OCI-LY1 (cell line): ENCODE measurements around the gene BDKRB1.

Experiments
- EZH2 ChIP-seq: fragments of 200-600 bp; sonication (generic), shearing (Covaris generic); IDR thresholded peaks from 2 replicates; pipeline ENCODE4 v1.8.0; 2017; ENCODE audit warnings: borderline replicate concordance, mixed run types, mild to moderate bottlenecking, antibody characterized with exemption, low read length, moderate library complexity, mixed read lengths
- TF ChIP-seq, protein P1 (sequence below): fragments of 200-600 bp; sonication (generic), shearing (Covaris generic); IDR thresholded peaks from 2 replicates; pipeline ENCODE4 v1.5.1; 2017; ENCODE audit warnings: mild to moderate bottlenecking, antibody characterized with exemption, low read length, moderate library complexity, mixed read lengths

GRCh38 chr14:96268431-96269358 lies 12.7 kb downstream of the BDKRB1 start:
- TF ChIP-seq, protein P1, sequence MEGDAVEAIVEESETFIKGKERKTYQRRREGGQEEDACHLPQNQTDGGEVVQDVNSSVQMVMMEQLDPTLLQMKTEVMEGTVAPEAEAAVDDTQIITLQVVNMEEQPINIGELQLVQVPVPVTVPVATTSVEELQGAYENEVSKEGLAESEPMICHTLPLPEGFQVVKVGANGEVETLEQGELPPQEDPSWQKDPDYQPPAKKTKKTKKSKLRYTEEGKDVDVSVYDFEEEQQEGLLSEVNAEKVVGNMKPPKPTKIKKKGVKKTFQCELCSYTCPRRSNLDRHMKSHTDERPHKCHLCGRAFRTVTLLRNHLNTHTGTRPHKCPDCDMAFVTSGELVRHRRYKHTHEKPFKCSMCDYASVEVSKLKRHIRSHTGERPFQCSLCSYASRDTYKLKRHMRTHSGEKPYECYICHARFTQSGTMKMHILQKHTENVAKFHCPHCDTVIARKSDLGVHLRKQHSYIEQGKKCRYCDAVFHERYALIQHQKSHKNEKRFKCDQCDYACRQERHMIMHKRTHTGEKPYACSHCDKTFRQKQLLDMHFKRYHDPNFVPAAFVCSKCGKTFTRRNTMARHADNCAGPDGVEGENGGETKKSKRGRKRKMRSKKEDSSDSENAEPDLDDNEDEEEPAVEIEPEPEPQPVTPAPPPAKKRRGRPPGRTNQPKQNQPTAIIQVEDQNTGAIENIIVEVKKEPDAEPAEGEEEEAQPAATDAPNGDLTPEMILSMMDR, result no peak
- no peak for TF ChIP-seq EZH2
